WI38 (cell line): ENCODE results near the gene FGF1.

Experiments used
- H3K4me3 ChIP-seq: 2 replicates; pipeline ENCODE4 v1.5.1; 2011; ENCODE audit warnings: low read depth, mild to moderate bottlenecking, control low read depth, low read length
- TF ChIP-seq, protein P1 (sequence below): IDR thresholded peaks from 2 replicates; pipeline ENCODE4 v1.5.1; 2012; ENCODE audit warnings: low read depth, mild to moderate bottlenecking, control low read depth, low read length

The FGF1 gene

DNA sequence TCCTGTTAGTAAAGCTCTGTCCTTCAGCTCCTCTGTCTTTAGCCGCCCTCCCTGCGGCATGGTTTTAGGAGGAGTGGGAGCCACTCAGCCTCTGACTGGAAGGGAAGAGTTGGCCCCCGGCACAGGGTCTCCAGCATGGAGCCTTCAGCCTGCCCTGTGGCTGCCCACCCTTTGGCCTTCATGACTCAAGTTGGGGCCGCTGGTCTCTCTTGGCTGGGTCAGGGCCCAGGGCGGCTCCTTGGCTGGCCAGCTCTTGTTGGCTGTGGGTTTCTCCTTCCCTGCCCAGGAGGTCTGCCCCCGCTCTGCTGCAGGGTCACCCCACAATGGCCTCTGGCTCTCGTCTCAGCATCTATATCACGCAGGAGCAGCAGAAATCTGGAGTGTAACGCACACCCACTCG lies 25.7 kb downstream of the FGF1 start:
- TF ChIP-seq, protein P1, sequence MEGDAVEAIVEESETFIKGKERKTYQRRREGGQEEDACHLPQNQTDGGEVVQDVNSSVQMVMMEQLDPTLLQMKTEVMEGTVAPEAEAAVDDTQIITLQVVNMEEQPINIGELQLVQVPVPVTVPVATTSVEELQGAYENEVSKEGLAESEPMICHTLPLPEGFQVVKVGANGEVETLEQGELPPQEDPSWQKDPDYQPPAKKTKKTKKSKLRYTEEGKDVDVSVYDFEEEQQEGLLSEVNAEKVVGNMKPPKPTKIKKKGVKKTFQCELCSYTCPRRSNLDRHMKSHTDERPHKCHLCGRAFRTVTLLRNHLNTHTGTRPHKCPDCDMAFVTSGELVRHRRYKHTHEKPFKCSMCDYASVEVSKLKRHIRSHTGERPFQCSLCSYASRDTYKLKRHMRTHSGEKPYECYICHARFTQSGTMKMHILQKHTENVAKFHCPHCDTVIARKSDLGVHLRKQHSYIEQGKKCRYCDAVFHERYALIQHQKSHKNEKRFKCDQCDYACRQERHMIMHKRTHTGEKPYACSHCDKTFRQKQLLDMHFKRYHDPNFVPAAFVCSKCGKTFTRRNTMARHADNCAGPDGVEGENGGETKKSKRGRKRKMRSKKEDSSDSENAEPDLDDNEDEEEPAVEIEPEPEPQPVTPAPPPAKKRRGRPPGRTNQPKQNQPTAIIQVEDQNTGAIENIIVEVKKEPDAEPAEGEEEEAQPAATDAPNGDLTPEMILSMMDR = no peak
- no peak overlapping the region for H3K4me3 ChIP-seq

DNA sequence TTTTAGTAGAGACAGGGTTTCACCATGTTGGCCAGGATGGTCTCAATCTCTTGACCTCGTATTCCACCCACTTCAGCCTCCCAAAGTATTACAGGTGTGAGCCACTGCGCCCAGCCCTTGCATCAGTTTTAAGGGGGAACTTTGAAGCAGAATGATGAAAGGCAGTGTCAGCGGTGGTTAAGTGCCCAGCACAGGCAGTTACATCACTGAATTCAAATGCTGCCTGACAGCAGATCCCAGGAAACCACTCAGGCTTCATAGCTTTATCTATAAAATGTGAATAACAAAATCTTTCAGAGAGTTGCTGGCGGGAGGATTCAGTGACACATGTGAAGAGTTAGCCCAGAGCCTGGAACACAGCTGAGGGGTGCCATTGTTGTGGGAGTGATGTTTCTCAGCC lies 26.5 kb downstream of the FGF1 start:
- no peak overlapping the region for H3K4me3 ChIP-seq
- TF ChIP-seq, protein P1 = no peak

DNA sequence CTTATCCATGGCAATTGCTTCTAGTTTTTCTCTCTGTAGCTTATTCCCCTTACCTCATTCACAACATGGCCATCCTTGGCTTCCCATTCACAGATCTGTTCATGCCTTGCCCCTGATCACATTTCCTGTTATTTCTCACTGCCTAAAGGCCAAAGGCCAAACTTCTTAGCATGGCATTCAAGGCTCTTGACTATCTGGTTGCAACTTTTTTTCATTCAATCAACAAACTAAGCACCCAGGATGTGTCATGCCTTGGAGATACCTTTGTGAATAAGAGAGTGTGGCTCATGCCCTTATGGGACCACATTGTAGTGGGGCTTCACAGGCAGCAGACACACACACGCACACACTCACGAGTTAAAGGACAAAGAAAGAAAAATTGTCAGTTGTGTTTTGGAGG lies 27.6 kb downstream of the FGF1 start:
- no peak overlapping the region for H3K4me3 ChIP-seq
- TF ChIP-seq, protein P1 = no peak

DNA sequence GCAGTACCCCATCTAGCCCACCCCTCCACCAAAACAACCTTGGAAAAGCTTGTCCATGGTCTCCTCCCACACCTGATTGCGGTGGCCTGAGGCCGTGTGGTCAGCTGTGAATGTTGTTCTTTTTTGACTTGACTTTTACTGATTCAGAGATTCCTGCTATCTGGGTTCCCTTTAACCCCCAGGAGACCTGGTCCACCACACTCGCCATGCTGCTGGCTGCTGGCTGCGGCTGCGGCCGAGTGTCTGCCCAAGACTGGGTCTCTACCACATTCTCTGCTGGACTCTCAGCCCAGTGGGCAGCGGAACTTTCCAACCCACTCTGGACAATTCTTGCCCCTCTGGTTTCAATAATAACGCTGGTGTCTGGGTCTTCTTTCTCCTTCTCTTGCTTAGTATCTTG lies 28.4 kb downstream of the FGF1 start:
- TF ChIP-seq, protein P1 = no peak
- H3K4me3 ChIP-seq = no peak overlapping the region

DNA sequence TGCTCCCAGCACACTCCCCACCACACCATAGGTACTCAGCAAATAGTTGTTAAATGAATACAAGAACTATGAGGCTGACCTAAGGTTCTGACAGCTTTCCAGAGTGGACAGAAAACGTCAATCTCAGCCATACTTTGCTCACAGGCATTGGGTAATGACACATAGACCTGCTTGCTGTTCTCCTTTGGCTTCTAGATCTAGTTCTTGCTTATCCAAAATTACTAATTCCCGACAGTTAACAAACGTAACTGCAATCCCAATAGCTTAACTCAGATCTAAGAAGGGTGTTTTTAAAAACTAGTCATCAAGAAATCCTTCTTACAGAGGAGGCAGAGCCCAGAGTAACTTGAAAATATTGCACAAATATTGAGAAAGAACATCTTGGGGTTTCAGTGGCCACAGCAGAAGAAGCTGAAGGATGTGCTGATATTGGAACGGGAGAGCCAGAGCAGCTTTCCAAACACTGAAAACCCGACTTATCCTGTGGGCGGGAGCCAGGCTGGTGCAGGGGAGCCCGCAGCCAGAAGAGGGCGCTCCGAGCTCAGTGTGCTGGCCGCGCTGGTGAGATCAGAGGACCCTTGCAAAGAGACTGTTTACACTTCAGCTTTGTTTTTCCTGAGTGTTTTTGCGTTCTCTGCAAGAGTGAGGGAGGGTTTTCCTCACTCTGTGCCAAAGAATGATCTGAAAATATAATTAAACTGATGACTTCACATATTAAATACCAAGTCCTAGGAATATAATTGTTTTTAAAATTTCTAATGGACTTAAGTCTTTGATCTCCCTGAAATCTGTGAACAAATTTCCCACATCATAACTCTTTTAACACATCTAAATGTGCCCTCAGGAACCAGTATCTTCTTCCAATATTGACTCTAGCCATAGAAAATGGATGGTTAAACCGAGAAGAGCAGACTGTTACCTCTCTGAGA lies 30.3 kb downstream of the FGF1 start:
- TF ChIP-seq, protein P1 = peak; percentile 92
- no peak overlapping the region for H3K4me3 ChIP-seq

DNA sequence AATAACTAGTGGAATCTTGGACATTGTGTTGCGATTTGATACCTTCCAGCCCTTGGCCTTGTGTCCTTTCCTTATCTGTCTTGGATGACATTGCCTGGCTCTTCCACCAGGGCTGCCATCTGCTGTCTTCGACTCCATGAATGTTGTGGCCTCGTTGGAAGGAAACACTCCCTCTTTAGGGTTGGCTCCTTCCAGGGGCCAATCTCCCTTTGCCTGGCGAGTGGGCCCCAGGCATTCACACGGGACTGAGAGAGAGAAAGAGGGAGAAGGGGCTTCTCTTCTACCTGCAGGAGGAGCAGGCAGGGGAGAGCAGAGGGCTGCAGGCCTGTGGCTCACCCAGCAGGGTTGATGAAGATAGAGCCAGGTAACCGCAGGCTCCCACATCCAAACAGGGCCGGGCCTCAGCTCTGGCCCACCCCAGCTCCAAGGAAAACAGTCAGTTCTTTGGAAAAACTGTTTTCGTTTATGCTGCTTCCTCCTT lies 31.3 kb downstream of the FGF1 start:
- TF ChIP-seq, protein P1 = 0 out of 2 replicates have a peak, but pooled peaks have one; percentile 9
- H3K4me3 ChIP-seq = no peak overlapping the region

DNA sequence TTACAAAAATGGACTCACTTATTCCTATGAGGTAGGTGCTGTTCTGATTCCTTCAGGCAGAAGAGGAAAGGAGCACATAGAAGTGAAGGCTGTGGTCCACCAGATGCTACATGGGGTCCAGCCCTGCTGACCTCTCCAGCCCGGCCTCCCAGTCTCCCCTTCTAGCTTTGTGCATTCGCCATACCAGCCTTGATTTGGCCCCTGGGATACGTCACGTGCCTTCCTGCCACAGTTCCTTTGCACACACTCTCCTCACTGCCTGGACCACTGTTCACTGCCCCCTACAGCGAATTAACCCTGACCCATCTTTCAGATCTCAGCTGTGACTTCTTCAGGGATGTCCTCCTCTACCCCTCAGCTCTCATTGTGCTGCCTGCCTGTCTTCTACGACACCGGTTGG lies 32.6 kb downstream of the FGF1 start:
- no peak overlapping the region for H3K4me3 ChIP-seq
- TF ChIP-seq, protein P1 = no peak
